ENCODE data around the gene TRAK1.

The TRAK1 gene

DNA sequence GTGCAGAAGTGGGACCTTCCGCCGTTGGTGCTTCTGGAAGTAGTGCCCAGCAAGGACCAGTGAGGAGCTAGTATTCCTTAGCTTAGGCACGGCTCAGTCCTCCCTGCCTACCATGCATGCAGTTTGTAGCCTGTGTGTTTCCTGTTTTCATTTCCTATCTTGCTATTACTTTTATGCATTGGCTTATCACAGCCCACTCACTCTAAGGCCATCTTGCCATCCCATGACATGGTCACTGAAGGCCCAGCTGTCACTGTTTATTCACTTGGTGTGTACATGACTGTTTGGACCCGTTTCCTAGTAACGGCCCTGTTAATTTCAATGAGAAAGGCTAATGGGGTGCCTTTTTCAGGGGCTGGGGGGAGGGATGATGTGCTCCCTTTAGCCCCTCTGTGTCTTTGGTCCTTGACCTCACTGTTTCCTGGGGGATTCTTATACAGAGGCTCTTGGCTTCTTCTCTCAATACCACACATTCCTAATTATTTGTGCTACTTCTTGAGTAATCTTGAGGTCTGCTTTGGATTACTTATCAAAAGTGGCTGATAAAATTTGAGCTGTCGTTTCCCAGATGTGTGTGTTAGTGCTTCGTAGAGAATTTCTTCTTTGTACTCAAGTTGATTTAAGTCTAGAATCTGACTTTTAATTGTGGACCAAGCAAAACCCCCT lies 24.5 kb upstream of the TRAK1 start:
- in situ Hi-C loops (cut with MboI; ENCODE audit: low sequenced_read_pairs), result no loop called here

- in situ Hi-C loops (cut with MboI; ENCODE audit: low sequenced_read_pairs), result no loop called here
These were observed 23.8 kb upstream of the TRAK1 start for GRCh38 chr3:42067326-42067725.

DNA sequence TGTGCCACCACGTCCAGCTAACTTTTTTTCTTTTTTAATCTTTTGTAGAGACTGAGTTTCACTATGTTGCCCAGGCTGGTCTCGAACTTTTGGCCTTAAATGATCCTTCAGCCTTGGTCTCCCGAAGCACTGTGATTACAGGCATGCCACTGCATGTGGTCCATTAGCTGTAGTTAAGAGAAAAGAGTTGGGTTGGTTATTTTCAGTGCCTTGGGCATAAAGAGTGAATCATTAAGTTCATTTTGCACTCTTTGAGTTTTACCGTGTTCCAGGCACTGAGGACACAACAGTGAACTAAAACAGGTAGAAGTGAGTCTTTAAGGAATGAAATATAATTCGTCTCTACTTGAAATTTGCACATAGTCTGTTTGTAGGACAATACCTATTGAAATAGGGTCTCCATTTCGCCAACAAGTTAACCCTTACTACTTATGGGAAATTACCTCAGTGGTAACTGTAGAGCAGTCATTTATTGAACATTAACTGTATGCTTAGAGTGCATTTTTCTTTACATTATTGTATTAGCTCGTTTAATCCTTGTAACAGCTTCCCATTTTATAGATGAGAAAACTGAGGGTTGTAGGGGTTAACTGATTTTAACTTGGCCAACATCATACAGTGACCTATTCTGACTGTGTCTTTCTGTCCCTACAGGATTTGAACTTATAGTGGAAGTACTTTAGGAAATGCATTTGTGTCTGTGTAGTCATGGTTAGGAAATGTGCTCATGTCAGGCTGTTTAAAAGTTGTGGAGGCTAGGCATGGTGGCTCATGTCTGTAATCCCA lies 22.7 kb upstream of the TRAK1 start:
- in situ Hi-C loops (cut with MboI; ENCODE audit: low sequenced_read_pairs), result no loop called here

DNA sequence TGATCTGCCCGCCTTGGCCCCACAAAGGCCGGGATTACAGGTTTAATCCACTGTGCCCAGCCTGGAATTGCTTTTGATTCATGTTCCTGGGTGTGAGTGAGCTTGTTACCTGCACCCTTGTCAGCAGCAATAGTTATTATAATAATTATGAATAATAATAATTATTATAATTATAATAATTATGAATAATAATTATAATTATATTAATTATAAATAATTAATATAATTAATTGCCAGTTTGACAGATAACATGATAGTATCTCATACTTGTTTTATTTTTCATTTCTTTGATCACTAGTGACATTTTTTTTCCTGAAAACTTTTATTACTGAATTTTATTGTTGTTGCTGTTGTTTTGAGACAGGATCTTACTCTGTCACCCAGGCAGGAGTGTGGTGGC lies 21.1 kb upstream of the TRAK1 start:
- in situ Hi-C loops (cut with MboI; ENCODE audit: low sequenced_read_pairs), result no loop called here

DNA sequence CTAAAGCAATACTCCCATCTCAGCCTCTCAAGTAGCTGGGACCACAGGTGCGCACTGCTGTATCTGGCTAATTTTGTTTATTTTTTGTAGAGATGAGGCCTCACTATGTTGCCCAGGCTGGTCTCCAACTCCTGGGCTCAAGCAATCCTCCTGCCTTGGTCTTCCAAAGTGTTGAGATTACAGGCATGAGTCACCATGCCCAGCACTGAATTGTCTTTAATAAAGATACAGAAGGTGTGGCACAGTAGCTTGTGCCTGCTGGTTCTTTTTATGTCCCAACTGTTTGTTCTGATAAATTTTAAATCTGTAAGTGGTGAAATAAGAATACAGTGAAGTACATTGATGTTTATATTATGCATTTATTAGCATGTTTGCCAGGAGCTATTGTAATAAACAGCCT lies 20.6 kb upstream of the TRAK1 start:
- in situ Hi-C loops (cut with MboI; ENCODE audit: low sequenced_read_pairs), result no loop called here

DNA sequence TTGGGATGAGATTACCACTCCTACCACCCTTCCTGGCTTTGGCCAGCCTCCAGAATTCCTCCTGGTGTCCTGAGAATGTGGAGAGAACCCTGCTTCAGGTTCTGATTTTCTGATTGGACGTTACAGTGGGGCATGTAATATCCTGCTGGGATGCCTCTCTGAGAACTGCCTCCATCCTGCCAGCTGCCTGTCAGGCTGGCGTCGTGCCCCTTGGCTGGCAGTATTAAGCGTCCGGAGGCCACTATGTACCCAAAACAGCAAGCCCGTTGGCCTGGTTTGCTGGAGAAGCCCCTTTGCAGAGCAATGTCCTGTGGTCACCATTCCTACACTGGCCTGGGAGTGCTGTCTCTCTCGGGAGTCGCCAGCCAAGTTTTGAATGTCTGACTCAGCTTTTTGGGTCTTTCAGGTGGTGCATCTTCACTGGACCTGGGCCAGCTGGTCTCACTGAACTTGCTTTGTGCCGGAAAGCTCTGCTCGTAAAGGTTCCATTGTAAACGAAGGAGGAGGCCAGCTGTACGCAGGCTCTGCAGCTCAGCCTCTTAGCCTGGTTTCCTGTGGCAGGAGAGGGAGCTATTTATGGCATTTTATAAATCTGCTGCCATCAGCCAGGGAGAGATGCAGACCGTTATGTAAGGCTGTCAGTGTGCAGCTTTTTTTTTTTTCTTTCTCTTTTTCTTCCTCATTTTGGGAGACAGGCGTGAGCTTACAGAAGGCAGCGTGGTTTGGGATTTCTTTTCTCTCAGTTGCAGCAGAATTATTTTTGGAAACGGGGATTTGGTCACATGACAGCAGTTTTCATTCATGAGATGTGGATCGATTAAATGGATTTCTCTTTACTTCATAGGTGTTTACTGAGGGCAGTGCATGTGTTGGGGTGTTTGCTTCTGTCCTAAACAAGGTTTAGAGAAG lies 19.0 kb upstream of the TRAK1 start:
- in situ Hi-C loops (cut with MboI; ENCODE audit: low sequenced_read_pairs), result no loop called here

GRCh38 chr3:42072831-42073301 lies 18.3 kb upstream of the TRAK1 start:
- in situ Hi-C loops (cut with MboI; ENCODE audit: low sequenced_read_pairs), result no loop called here

DNA sequence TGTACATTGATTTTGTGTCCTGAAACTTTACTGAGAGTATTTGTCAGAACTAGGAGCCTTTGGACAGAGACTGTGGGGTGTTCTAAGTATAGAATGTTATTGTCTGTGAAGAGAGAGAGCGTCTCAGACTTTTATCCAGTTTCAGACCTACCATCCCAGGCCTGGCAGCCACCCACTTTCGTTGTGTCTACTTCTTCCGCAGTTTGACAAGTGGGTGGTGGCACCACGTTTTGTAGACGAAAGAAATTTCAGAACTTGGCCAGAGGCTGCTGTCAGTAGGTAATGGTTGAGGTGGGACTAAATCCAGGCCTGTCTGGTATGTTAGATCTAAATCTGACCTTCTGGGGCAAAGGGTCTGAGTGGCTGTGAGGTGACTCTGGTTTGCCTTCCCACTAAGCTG lies 13.4 kb upstream of the TRAK1 start:
- in situ Hi-C loops (cut with MboI; ENCODE audit: low sequenced_read_pairs), result loop anchor here (25.0 kb wide), 1 partner anchor 165 kb away; no protein-coding TSS in a partner anchor

DNA sequence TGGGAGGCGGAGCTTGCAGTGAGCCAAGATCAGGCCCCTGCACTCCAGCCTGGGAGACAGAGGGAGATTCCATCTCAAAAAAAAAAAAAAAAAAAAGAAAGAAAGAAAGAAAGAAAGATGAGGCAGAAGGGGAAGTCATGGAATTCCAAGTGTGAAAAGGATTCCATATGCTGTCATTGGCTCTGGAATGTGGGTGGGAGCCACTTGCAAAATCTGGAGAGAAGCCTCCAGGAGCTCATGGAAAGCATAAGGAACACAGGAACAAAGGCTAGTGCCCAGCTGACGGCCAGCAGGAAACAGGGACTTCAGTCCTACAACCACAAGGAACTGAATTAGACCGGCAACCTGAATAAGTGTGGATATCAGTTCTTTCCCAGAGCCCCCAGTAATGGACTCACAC lies 12.5 kb upstream of the TRAK1 start:
- in situ Hi-C loops (cut with MboI; ENCODE audit: low sequenced_read_pairs), result loop anchor here (25.0 kb wide), 1 partner anchor 166 kb away; no protein-coding TSS in a partner anchor

- in situ Hi-C loops (cut with MboI; ENCODE audit: low sequenced_read_pairs), result loop anchor here (25.0 kb wide), 1 partner anchor 168 kb away; no protein-coding TSS in a partner anchor
These were observed 11.3 kb upstream of the TRAK1 start for GRCh38 chr3:42079701-42080452.

DNA sequence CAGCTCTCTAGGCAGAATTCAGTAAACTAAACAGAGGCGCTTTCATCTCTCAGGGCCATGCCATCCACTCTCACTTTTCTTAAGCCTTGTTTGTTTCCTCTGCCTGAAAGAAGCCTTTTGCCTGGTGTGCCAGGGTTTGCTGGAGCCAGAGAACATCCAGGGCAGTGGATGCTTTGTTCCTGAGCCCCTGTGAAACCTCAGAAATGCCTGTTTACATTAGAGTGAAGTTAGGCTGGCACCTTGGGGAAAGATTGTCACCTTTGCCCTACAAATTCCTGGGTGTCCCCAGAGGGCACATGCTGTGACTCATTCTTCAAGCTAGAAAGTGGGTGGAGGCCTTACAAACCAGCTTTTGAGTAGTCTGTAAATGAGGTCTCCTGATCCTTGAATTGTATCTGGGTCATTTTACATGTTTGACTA lies 10.7 kb upstream of the TRAK1 start:
- in situ Hi-C loops (cut with MboI; ENCODE audit: low sequenced_read_pairs), result loop anchor here (25.0 kb wide), 1 partner anchor 168 kb away; no protein-coding TSS in a partner anchor

DNA sequence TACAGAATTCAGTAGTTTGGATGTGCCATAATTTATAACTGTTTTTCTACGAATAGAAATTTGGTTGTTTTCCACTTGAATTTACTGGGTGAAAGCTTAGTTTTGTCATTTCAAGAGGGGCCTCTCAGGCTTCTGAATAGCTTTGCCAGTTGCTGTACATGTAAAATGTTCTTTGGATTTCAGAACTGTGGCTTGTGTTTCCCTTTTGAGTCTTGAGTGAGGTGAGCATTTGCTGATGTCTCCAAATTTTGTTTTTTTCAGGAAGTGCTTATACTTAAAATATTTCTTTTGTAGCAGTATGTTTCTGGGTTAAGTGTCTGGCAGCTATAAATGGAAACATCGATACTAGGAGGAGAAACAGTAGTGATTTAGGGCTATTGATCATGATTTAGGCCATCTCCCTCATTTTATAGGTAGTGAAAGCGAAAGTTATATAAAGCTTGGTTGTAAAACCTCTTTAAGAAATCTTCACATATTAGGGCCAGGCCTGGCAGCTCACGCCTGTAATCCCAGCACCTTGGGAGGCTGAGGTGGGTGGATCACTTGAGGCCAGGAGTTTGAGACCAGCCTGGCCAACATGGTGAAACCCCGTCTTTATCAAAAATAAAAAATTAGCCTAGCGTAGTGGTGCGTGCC lies 9.2 kb upstream of the TRAK1 start:
- in situ Hi-C loops (cut with MboI; ENCODE audit: low sequenced_read_pairs), result loop anchor here (25.0 kb wide), 1 partner anchor 170 kb away; no protein-coding TSS in a partner anchor

- in situ Hi-C loops (cut with MboI; ENCODE audit: low sequenced_read_pairs), result loop anchor here (25.0 kb wide), 1 partner anchor 172 kb away; no protein-coding TSS in a partner anchor
These were observed 6.6 kb upstream of the TRAK1 start for GRCh38 chr3:42084586-42084985.

DNA sequence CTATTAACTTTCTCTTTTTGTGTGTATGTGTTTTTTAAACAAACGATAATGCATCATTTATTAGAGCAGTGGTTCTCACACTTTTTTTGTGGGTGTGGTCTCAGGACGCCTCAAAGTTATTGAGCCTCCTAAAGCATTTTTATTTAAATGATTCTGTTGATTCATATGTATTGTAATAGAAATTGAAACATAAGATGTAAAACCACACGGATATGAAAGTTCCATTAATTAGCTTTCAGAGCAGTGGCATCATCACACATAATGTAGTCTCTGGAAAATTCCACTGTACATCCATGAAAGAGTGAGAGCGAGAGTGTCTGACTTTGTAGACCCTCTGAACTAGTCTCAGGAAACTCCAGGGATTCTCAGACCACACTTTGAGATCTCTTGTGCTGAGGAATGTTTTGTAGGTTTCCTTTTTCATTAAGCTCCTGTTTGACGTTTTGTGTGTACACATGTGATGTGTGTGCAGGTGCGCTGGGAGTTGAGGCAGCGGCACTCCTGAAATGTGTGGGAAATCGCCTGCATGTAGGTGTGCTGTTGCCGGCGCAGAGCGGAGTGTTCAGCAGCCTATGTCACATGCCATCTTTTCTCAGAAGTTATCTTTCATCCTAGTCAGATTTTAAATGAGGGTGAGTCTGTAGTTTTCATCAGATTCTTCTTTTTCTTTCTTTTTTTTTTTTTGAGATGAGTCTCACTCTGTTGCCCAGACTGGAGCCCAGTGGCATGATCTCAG lies 5.3 kb upstream of the TRAK1 start:
- in situ Hi-C loops (cut with MboI; ENCODE audit: low sequenced_read_pairs), result loop anchor here (25.0 kb wide), 1 partner anchor 174 kb away; no protein-coding TSS in a partner anchor

DNA sequence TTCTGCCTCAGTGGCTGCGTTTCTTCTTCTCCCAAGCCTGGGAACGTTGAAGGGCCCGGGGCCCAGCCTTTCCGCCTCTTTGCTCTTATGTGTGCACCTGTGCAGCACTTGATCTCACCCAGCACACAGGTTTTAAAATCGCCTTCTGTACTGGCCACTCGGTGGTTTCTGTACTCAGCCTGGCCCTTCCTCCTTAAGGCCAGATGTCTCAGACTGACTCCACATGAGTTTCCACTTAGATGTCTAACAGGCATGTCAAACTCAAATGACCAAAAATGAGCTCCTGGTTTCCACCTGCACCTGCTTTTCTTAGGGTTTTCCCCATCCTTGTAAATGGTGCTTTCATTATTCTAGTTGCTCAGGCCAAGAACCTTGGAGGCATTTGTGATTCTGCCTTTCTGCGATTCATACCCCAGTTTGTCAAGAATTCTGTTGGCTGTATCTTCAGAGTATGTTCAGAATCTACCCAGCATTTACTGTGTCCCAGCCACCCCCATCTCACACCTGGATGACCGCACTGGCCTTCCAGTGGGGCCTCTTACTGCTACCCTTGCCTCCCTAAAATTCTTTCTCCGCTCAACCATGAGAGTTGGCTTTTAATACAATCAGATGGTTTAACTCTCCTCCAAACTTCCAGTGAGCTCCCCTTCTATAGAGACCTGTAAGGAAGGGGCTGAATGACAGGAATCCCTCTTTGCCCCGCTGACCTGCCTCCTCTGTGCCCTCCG lies 2.2 kb upstream of the TRAK1 start:
- in situ Hi-C loops (cut with MboI; ENCODE audit: low sequenced_read_pairs), result loop anchor here (25.0 kb wide), 1 partner anchor 177 kb away; no protein-coding TSS in a partner anchor

DNA sequence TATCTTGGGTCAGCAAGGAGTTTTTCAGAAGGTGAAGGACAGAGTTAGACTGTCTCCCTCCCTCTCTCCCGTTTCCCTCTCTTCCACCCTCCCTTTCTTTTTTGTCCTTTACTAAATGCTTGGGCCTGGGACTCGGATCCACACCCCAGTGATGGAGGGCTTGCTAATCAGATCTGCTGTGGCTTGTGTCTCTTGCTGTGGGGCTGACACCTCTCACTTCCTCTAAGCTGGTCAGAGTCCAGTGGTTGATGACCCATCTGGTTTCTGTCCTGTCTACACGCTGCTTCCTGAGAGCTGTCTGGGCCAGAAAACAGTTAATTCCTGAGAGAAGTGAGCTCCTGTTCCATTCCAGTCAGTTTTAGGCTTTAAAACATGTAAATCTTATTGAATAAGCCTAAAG lies 849 bp downstream of the TRAK1 start:
- in situ Hi-C loops (cut with MboI; ENCODE audit: low sequenced_read_pairs), result loop anchor here (25.0 kb wide), 1 partner anchor 180 kb away; no protein-coding TSS in a partner anchor

DNA sequence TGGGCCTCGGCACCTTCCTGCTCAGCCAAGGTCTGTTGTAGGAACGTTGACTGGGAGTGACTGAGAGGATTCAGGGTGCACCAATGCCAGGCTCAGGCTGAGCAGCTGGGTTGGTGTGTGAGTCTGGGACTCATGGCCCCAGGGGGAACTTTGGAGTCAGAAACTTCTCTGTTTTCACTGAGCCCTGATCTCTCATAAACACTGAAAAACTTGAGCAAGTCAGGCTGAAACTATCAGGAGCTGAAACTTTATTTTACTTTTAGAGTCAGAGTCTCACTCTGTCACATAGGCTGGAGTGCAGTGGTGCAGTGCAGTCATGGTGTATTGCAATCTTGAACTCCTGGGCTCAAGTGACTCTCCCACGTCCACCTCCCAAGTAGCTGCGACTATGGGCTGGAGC lies 3.0 kb downstream of the TRAK1 start:
- in situ Hi-C loops (cut with MboI; ENCODE audit: low sequenced_read_pairs), result loop anchor here (25.0 kb wide), 1 partner anchor 182 kb away; no protein-coding TSS in a partner anchor

Measured in HL-60/S4 (cell line).